HepG2 (cell line): ENCODE measurements around the gene PHF21B. TPM values are rescaled to one million over a fixed set of nuclear protein-coding genes. Genes with fewer than 3 reads are reported as not detected.

Experiments
- ATAC-seq: fragments of 200-7000 bp; cut with Tn5 transposase; 3 replicates; pipeline ENCODE4 v1.9.1; 2020; ENCODE audit warnings: mild to moderate bottlenecking, moderate library complexity
- BruUV-seq: library from RNA; stranded (reverse); fragments of 400-500 nt; replicated peaks from 2 replicates; lab custom pipeline; 2021; lab: Mats Ljungman, UMichigan
- CTCF ChIA-PET: fragments of 300-600 bp; formaldehyde crosslinking; extraction: SDS; loops from one replicate; lab custom pipeline; 2021; ENCODE audit warnings: low total read pairs, inconsistent platforms, low intra/inter-chr PET ratio; lab: Yijun Ruan, JAX
- POLR2A ChIA-PET: fragments of 350-600 bp; sonication (Branson Sonifier 250); formaldehyde crosslinking; loops from one replicate; lab custom pipeline; 2020; ENCODE audit warnings: antibody characterized with exemption, inconsistent platforms; lab: Yijun Ruan, JAX
- DNase-seq: peaks from one replicate; pipeline ENCODE4 v3.0.0-alpha.2; 2015; ENCODE audit warnings: low spot score
- FAIRE-seq: peaks from 3 replicates; lab custom pipeline; 2011; peaks lifted over from hg19 to GRCh38; lab: Jason Lieb, UNC
- H2AFZ ChIP-seq: one replicate; pipeline ENCODE4 v1.6.1; 2011; ENCODE audit warnings: low read length, inconsistent platforms
- H3K27ac ChIP-seq: fragments of 300-600 bp; 3 replicates; pipeline ENCODE4 v1.8.0; 2011; ENCODE audit warnings: mixed run types, mild to moderate bottlenecking, mixed read lengths, low read length, inconsistent platforms; ENCODE audit not compliant: insufficient read depth; ENCODE audit errors: extremely low read length
- H3K27me3 ChIP-seq, 2 experiments: fragments of 200-600 bp in 1 of 2; 2 replicates in 1 of 2; 3 replicates in 1 of 2; pipeline versions ENCODE4 v1.6.0 to v1.8.0; 2011; ENCODE audit warnings: low read length in 2 of 2, mild to moderate bottlenecking in 2 of 2, moderate library complexity in 2 of 2, inconsistent platforms in 1 of 2; ENCODE audit not compliant: insufficient read depth in 2 of 2, control insufficient read depth in 1 of 2
- H3K36me3 ChIP-seq, 2 experiments: fragments of 200-600 bp in 1 of 2; replicated peaks in 1 of 2; 2 replicates in 1 of 2; 3 replicates in 1 of 2; pipeline versions ENCODE4 v1.5.1 to v1.8.0; 2011; ENCODE audit warnings: low read length in 2 of 2, inconsistent platforms in 1 of 2; ENCODE audit not compliant: insufficient read depth in 2 of 2, control insufficient read depth in 1 of 2
- H3K4me1 ChIP-seq: 2 replicates; pipeline ENCODE4 v1.5.1; 2012; ENCODE audit warnings: low read length, inconsistent platforms; ENCODE audit not compliant: insufficient read depth
- H3K4me2 ChIP-seq: 2 replicates; pipeline ENCODE4 v1.6.0; 2011; ENCODE audit warnings: low read depth, low read length, inconsistent platforms
- H3K4me3 ChIP-seq, 3 experiments: fragments of 200-600 bp in 1 of 3; sonication (generic), shearing (Covaris generic) in 1 of 3; replicated peaks in 1 of 3; 2 replicates each; pipeline ENCODE4 v1.5.1; 2011 to 2016; ENCODE audit warnings: low read length in 3 of 3, inconsistent platforms in 2 of 3, low read depth in 2 of 3, mild to moderate bottlenecking in 2 of 3, control low read depth in 1 of 3, mixed read lengths in 1 of 3; ENCODE audit not compliant: insufficient read depth in 1 of 3
- H3K79me2 ChIP-seq: one replicate; pipeline ENCODE4 v1.6.1; 2011; ENCODE audit warnings: low read length, inconsistent platforms; ENCODE audit not compliant: insufficient read depth
- H3K9ac ChIP-seq: 2 replicates; pipeline ENCODE4 v1.6.0; 2011; ENCODE audit warnings: mild to moderate bottlenecking, low read depth, low read length, inconsistent platforms; ENCODE audit not compliant: insufficient read depth
- H3K9me3 ChIP-seq: 2 replicates; pipeline ENCODE4 v1.5.1; 2012; ENCODE audit warnings: mild to moderate bottlenecking, low read length
- H4K20me1 ChIP-seq: 2 replicates; pipeline ENCODE4 v1.6.0; 2011; ENCODE audit warnings: inconsistent platforms, mild to moderate bottlenecking, low read length, moderate library complexity; ENCODE audit not compliant: insufficient read depth
- ATM ChIP-seq: fragments of 450-650 bp; IDR thresholded peaks from 2 replicates; pipeline ENCODE4 v1.7.1; 2017; ENCODE audit warnings: mild to moderate bottlenecking, borderline replicate concordance
- GABPB1 ChIP-seq: IDR thresholded peaks from 2 replicates; pipeline ENCODE4 v1.6.1; 2016; ENCODE audit warnings: mild to moderate bottlenecking, missing genetic modification reagents, moderate library complexity, missing compliant biosample characterization
- KAT8 ChIP-seq: IDR thresholded peaks from 2 replicates; pipeline ENCODE4 v1.6.1; 2016; ENCODE audit warnings: missing genetic modification reagents, missing compliant biosample characterization
- KDM1A ChIP-seq: IDR thresholded peaks from 2 replicates; pipeline ENCODE4 v1.6.1; 2016; ENCODE audit warnings: missing compliant biosample characterization
- KDM2A ChIP-seq: sonication (generic); formaldehyde crosslinking; IDR thresholded peaks from 2 replicates; pipeline ENCODE4 v1.4.0; 2020; ENCODE audit warnings: low read depth, missing genetic modification reagents, borderline replicate concordance
- KMT2A ChIP-seq: sonication (generic); formaldehyde crosslinking; IDR thresholded peaks from 2 replicates; pipeline ENCODE4 v1.4.0; 2020; ENCODE audit warnings: missing genetic modification reagents
- NFATC3 ChIP-seq: sonication (generic); formaldehyde crosslinking; IDR thresholded peaks from 2 replicates; pipeline ENCODE4 v1.5.1; 2020; ENCODE audit warnings: mild to moderate bottlenecking, missing genetic modification reagents
- RARG ChIP-seq: sonication (generic); formaldehyde crosslinking; IDR thresholded peaks from 2 replicates; pipeline ENCODE4 v1.4.0; 2020; ENCODE audit warnings: low read depth, mild to moderate bottlenecking, missing genetic modification reagents
- SNAPC2 ChIP-seq: sonication (generic); formaldehyde crosslinking; IDR thresholded peaks from 2 replicates; pipeline ENCODE4 v1.8.1; 2022; ENCODE audit warnings: mild to moderate bottlenecking, missing genetic modification reagents
- TIGD3 ChIP-seq: sonication (generic); formaldehyde crosslinking; IDR thresholded peaks from 2 replicates; pipeline ENCODE4 v1.5.1; 2020; ENCODE audit warnings: mild to moderate bottlenecking, missing genetic modification reagents, borderline replicate concordance
- ZBTB7B ChIP-seq: sonication (generic); formaldehyde crosslinking; IDR thresholded peaks from 2 replicates; pipeline ENCODE4 v1.4.0; 2020; ENCODE audit warnings: missing genetic modification reagents
- ZNF296 ChIP-seq: sonication (generic); formaldehyde crosslinking; conservative IDR thresholded peaks from 2 replicates; pipeline ENCODE4 v1.5.0; 2020; ENCODE audit warnings: mild to moderate bottlenecking, missing genetic modification reagents
- ZNF512B ChIP-seq: sonication (generic); formaldehyde crosslinking; IDR thresholded peaks from 2 replicates; pipeline ENCODE4 v1.5.1; 2020; ENCODE audit warnings: missing genetic modification reagents, mild to moderate bottlenecking, borderline replicate concordance
- ZNF576 ChIP-seq: sonication (generic); formaldehyde crosslinking; IDR thresholded peaks from 2 replicates; pipeline ENCODE4 v1.4.0; 2020; ENCODE audit warnings: mild to moderate bottlenecking, missing genetic modification reagents
- ZNF672 ChIP-seq: sonication (generic); formaldehyde crosslinking; IDR thresholded peaks from 2 replicates; pipeline ENCODE4 v1.8.1; 2022; ENCODE audit warnings: missing genetic modification reagents
- ZNF772 ChIP-seq: sonication (generic); formaldehyde crosslinking; IDR thresholded peaks from 2 replicates; pipeline ENCODE4 v1.5.0; 2020; ENCODE audit warnings: mild to moderate bottlenecking, missing genetic modification reagents
- ZSCAN22 ChIP-seq: sonication (generic); formaldehyde crosslinking; IDR thresholded peaks from 2 replicates; pipeline ENCODE4 v1.4.0; 2020; ENCODE audit warnings: mild to moderate bottlenecking, missing genetic modification reagents
- ZSCAN31 ChIP-seq: sonication (generic); formaldehyde crosslinking; IDR thresholded peaks from 2 replicates; pipeline ENCODE4 v1.5.0; 2020; ENCODE audit warnings: low read depth, mild to moderate bottlenecking, missing genetic modification reagents
- WGBS: methylation state at CpG from one replicate; pipeline ENCODE4 v1.1.6; 2017; ENCODE audit warnings: low lambda C conversion rate; 5-methylcytosine and 5-hydroxymethylcytosine counted together
- in situ Hi-C: cut with HindIII; loops from 2 replicates; pipeline ENCODE4 v1.10.0; 2017; ENCODE audit warnings: low pct_unique_long_range_greater_than_20kb; ENCODE audit not compliant: extremely low pct_ligation_motif_present
- intact Hi-C: fragments of 100-400 bp; cut with micrococcal nuclease; formaldehyde crosslinking; loops from one replicate; pipeline ENCODE4 v1.10.0; 2022; ENCODE audit not compliant: unreplicated experiment
- polyA plus RNA-seq, 8 experiments: library from polyadenylated mRNA; depleted of rRNA in 3 of 8; stranded (reverse) in 7 of 8; unstranded in 1 of 8; fragments of >200 nt; fragmentation: Illumina TruSeq in 4 of 8; extraction: Trizol in 4 of 8; gene quantifications; 2 replicates each; pipeline versions ENCODE4 v1.2.1 to v1.2.3, GENCODE V29; 2011 to 2016; ENCODE audit warnings: low read depth in 4 of 8, missing spikeins in 1 of 8, mixed read lengths in 1 of 8; ENCODE audit not compliant: insufficient read depth in 1 of 8
- total RNA-seq, 5 experiments: library from RNA; depleted of rRNA; stranded (reverse); fragments of >200 nt; fragmentation: Illumina TruSeq; extraction: Trizol; gene quantifications; 2 replicates each; pipeline ENCODE4 v1.2.3, GENCODE V29; 2016; ENCODE audit warnings: low read depth in 1 of 5

Gene PHF21B
- total and polyA plus RNA-seq, 2 of the 13 experiments (the other 11 are each of a cell fraction or from before 2014, with no cell fraction given), result not detected

- H3K27ac ChIP-seq, result no peak overlapping the region
- WGBS, result 43% methylated on average over 11 of the region's 11 CpGs
- no TSS peak for BruUV-seq
- H4K20me1 ChIP-seq, result no peaks in the 10 kb centered on the region
- intact Hi-C loops, result no loop called here
- H3K36me3 ChIP-seq, result no peaks in the 10 kb centered on the region
- peaks cover 4 to 78% of the 10 kb centered on the region in 2 experiments for H3K27me3 ChIP-seq
- no peaks in the 10 kb centered on the region for H3K4me1 ChIP-seq
- H3K79me2 ChIP-seq, result no peaks in the 10 kb centered on the region
- no peak overlapping the region for H2AFZ ChIP-seq
- TF ChIP-seq KAT8, result no peak
- TF ChIP-seq KDM2A, result no peak
- no peak for TF ChIP-seq ZNF772 (CRISPR knock-in tag)
- TF ChIP-seq ATM, result no peak
- TF ChIP-seq ZSCAN31 (CRISPR knock-in tag), result no peak
- TF ChIP-seq RARG (CRISPR knock-in tag), result no peak
- TF ChIP-seq GABPB1 (CRISPR knock-in tag), result no peak
- TF ChIP-seq KMT2A (CRISPR knock-in tag), result no peak
- no peak for TF ChIP-seq NFATC3 (CRISPR knock-in tag)
- TF ChIP-seq ZNF296 (CRISPR knock-in tag), result no peak
- TF ChIP-seq TIGD3 (CRISPR knock-in tag), result no peak
- no peak for TF ChIP-seq ZNF576 (CRISPR knock-in tag)
- TF ChIP-seq SNAPC2, result no peak
- TF ChIP-seq ZSCAN22 (CRISPR knock-in tag), result no peak
- TF ChIP-seq KDM1A, result no peak
- TF ChIP-seq ZBTB7B (CRISPR knock-in tag), result no peak
- no peak for TF ChIP-seq ZNF672
- TF ChIP-seq ZNF512B (CRISPR knock-in tag), result no peak
- H3K4me3 ChIP-seq, result no peak overlapping the region
- no peaks in the 10 kb centered on the region for H3K9me3 ChIP-seq
- no peak overlapping the region for H3K4me2 ChIP-seq
- POLR2A ChIA-PET, result no interaction called here
- in situ Hi-C loops, result no loop called here
- CTCF ChIA-PET, result no interaction called here
- FAIRE-seq (no peak), DNase-seq (no peak), ATAC-seq (no peak)
- no peak overlapping the region for H3K9ac ChIP-seq
Observed at GRCh38 chr22:44928136-44928463, 81.7 kb downstream of the PHF21B start.
